AG09319 (cell line): ENCODE data around the gene TIGD7.

Experiments
- DNase-seq: peaks from one replicate; pipeline ENCODE4 v3.0.0-alpha.2; 2010; ENCODE audit warnings: low read depth; ENCODE audit errors: extremely low read depth
- TF ChIP-seq, protein P1 (sequence below): IDR thresholded peaks from 2 replicates; pipeline ENCODE4 v1.5.1; 2011; ENCODE audit warnings: low read depth, mild to moderate bottlenecking, inconsistent platforms, low read length, moderate library complexity

TIGD7 gene

DNA sequence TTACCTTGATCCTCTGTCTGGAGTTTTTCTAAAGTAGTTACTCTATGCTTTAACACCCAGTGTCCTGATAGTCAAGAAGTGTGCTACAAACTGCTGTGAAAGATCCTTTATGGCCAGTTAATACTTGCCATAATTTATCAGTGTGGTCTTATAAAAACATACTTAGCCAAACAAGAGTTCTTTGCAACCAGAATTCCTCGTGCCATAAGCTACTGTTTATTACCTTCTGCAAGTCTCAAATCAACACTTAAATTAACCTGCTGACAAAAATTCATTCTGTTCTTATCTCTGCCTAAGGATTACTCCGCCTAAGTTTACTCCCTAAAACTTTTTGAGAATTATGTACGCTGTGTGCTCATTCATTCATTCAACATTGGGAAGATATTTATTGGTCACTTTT lies 22.9 kb upstream of the TIGD7 start:
- TF ChIP-seq, protein P1, sequence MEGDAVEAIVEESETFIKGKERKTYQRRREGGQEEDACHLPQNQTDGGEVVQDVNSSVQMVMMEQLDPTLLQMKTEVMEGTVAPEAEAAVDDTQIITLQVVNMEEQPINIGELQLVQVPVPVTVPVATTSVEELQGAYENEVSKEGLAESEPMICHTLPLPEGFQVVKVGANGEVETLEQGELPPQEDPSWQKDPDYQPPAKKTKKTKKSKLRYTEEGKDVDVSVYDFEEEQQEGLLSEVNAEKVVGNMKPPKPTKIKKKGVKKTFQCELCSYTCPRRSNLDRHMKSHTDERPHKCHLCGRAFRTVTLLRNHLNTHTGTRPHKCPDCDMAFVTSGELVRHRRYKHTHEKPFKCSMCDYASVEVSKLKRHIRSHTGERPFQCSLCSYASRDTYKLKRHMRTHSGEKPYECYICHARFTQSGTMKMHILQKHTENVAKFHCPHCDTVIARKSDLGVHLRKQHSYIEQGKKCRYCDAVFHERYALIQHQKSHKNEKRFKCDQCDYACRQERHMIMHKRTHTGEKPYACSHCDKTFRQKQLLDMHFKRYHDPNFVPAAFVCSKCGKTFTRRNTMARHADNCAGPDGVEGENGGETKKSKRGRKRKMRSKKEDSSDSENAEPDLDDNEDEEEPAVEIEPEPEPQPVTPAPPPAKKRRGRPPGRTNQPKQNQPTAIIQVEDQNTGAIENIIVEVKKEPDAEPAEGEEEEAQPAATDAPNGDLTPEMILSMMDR: no peak
- DNase-seq: no peak

DNA sequence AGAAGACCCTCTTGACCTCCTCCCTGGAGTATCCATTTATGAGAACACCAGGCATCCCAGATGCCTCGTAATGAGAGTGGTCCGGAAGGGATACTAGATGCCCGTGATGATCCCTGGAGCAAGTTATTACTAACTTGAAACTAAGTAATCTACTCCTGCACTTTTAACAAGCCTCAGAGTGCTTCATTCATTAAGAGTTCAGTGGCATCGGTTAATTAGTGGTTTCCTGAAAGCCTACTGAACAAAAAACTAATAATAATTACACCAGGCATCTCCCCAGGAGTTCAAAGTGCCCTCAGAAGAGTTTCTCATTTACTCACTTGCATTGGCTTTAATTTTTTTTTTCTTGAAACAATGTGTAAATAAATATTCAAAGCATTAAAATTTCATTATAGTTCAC lies 22.3 kb upstream of the TIGD7 start:
- TF ChIP-seq, protein P1: no peak
- DNase-seq: no peak

DNA sequence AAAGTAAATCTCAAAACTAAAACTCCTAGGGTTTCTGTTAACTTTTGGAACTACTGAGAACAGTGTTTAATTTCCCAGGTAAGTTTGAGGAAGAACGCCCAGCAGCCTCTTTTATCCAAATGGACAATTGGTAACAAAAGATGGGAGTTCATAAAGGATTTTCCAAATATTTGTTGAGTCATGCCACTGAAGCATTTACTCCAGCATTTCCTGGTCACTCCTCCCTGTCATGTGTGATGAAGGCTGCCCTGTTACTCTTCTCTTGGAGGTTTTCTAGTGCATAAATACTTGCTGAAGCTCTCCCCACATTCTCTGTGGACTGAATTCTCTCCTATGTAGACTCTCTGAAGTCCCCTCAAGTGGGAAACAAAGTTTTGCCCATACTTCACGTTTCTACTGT lies 16.6 kb upstream of the TIGD7 start:
- TF ChIP-seq, protein P1: no peak

DNA sequence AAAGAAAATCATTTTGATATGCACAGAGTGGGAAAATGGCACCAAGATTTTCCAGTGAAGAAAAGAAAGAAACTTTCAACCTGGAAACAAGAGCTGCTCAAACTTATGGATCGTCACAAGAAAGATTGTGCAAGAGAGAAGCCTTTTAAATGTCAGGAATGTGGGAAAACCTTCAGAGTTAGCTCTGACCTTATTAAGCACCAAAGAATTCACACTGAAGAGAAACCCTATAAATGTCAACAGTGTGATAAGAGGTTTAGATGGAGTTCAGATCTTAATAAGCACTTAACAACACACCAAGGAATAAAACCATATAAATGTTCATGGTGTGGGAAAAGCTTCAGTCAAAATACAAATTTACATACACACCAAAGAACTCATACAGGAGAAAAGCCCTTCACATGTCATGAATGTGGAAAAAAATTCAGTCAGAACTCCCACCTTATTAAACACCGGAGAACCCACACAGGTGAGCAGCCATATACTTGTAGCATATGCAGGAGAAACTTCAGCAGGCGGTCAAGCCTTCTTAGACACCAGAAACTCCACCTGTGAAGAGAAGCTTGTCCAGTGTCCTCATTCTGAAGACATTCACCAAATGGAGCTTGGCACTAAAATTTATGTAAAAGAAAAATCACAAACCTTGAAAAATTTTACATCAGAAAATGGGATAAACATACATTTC lies 12.2 kb upstream of the TIGD7 start:
- TF ChIP-seq, protein P1: no peak
- DNase-seq: no peak

More for the DNA sequence above, 16.6 kb upstream of the TIGD7 start:
- DNase-seq: no peak

DNA sequence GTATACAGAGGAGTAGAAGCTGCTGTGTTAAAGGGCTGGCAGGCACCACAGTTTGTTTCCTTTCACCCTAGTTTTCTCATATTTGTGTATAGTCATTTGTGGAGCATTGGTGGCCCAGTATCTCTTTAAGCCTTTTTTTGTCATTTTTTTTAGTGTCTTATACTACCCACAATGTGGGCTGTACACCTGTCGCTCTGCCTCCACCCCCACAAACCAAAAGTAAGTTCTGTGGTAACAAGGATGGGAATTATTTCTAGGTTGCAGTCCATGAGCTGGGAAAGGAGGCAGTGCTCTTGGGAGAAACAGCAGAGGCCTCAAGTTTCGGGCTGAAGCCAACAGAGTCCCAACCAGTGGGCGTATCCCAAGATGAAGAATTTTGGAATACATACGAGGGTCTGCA lies 6.3 kb upstream of the TIGD7 start:
- no peak for DNase-seq
- TF ChIP-seq, protein P1: no peak

DNA sequence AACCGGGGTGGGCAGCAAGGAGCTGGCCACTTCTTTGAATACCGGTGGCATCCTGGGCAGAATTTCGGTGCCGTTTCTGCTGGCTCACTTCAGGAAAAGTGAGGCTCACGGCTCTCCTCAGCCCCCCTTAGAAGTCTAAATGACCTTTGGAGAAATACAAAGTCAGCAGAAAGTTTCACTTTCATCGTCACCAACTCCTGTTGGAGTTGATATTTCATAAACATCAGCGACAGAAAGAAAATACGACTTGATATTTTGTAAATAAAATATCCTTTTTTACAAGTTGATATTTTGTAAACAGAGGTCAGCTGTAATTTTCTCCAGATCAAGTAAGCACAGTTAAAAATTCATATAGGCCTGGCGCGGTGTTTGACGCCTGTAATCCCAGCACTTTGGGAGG lies 848 bp upstream of the TIGD7 start:
- TF ChIP-seq, protein P1: no peak
- DNase-seq: no peak

DNA sequence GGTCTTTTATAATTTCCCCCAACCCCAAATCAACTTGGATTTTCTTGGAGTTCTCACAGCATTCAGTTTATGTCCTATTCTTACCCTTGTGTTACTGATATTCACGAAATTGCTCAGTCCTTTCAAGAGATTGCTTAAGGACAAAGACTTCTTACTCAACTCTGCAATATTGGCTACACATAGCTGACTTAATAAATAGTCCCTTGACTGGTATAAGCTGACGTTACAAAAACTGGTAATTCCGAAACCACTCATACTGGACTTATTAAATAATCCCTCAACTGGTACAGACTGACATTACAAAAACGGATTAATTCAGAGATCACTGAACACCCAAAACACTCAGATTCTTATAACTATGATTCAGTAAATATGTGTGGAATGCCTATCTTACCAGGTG lies 860 bp downstream of the TIGD7 start:
- TF ChIP-seq, protein P1: no peak
- DNase-seq: no peak
